Measurements from ENCODE around the gene KCNQ1. TPM values are rescaled to one million over a fixed set of nuclear protein-coding genes. Genes with fewer than 3 reads are reported as not detected.
A peak's percentile ranks its signal among the peaks of the same experiment; 100 is the strongest.

KCNQ1 gene
- total RNA-seq, 2 donors from 2014 or later = 51.4 to 55.8 TPM

- intact Hi-C loops (cut with DNase I) = no loop called here
- DNase-seq = no peak
- no peak overlapping the region for H3K4me3 ChIP-seq
- TF ChIP-seq, protein P1, sequence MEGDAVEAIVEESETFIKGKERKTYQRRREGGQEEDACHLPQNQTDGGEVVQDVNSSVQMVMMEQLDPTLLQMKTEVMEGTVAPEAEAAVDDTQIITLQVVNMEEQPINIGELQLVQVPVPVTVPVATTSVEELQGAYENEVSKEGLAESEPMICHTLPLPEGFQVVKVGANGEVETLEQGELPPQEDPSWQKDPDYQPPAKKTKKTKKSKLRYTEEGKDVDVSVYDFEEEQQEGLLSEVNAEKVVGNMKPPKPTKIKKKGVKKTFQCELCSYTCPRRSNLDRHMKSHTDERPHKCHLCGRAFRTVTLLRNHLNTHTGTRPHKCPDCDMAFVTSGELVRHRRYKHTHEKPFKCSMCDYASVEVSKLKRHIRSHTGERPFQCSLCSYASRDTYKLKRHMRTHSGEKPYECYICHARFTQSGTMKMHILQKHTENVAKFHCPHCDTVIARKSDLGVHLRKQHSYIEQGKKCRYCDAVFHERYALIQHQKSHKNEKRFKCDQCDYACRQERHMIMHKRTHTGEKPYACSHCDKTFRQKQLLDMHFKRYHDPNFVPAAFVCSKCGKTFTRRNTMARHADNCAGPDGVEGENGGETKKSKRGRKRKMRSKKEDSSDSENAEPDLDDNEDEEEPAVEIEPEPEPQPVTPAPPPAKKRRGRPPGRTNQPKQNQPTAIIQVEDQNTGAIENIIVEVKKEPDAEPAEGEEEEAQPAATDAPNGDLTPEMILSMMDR (IDR thresholded peaks at IDR 0.05) = no peak
- no peak overlapping the region for H3K27ac ChIP-seq
- no peaks in the 10 kb centered on the region for H3K27me3 ChIP-seq
- H3K4me1 ChIP-seq = no peaks in the 10 kb centered on the region
- no peaks in the 10 kb centered on the region for H3K9me3 ChIP-seq
- H3K36me3 ChIP-seq = no peaks in the 10 kb centered on the region
- H3K9ac ChIP-seq (ENCODE audit: low read depth in 2 of 2, low read length in 2 of 2) = no peak overlapping the region
Observed at GRCh38 chr11:2453436-2453835, 8.6 kb downstream of the KCNQ1 start.

- H3K4me3 ChIP-seq = no peak overlapping the region
- no peaks in the 10 kb centered on the region for H3K9me3 ChIP-seq
- TF ChIP-seq, protein P1 (IDR thresholded peaks at IDR 0.05) = no peak
- H3K27me3 ChIP-seq = no peaks in the 10 kb centered on the region
- no peak for DNase-seq
- H3K36me3 ChIP-seq = no peaks in the 10 kb centered on the region
- intact Hi-C loops (cut with DNase I) = no loop called here
- no peak overlapping the region for H3K9ac ChIP-seq (ENCODE audit: low read depth in 2 of 2, low read length in 2 of 2)
- no peak overlapping the region for H3K27ac ChIP-seq
- peaks cover 4% of the 10 kb centered on the region for H3K4me1 ChIP-seq
Observed at GRCh38 chr11:2458321-2458720, 13.5 kb downstream of the KCNQ1 start.

- peaks cover 10% of the 10 kb centered on the region for H3K4me1 ChIP-seq
- no peaks in the 10 kb centered on the region for H3K9me3 ChIP-seq
- H3K9ac ChIP-seq (ENCODE audit: low read depth in 2 of 2, low read length in 2 of 2) = peak overlapping the region in 1 of 2 donors; percentile 31
- intact Hi-C loops (cut with DNase I) = no loop called here
- H3K27me3 ChIP-seq = no peaks in the 10 kb centered on the region
- H3K36me3 ChIP-seq = no peaks in the 10 kb centered on the region
- H3K27ac ChIP-seq = no peak overlapping the region
- no peak for DNase-seq
- no peak overlapping the region for H3K4me3 ChIP-seq
- TF ChIP-seq, protein P1 (IDR thresholded peaks at IDR 0.05) = no peak
Observed at GRCh38 chr11:2459016-2459725, 14.4 kb downstream of the KCNQ1 start.

GRCh38 chr11:2459796-2460531 is 15.2 kb downstream of the KCNQ1 start:
- H3K36me3 ChIP-seq = no peaks in the 10 kb centered on the region
- H3K27me3 ChIP-seq = no peaks in the 10 kb centered on the region
- peak overlapping the region; percentile 31 to 43 for H3K9ac ChIP-seq (ENCODE audit: low read depth in 2 of 2, low read length in 2 of 2)
- no peaks in the 10 kb centered on the region for H3K9me3 ChIP-seq
- DNase-seq = no peak
- no peak overlapping the region for H3K4me3 ChIP-seq
- H3K4me1 ChIP-seq = peaks cover 10% of the 10 kb centered on the region
- TF ChIP-seq, protein P1 (IDR thresholded peaks at IDR 0.05) = no peak
- H3K27ac ChIP-seq = no peak overlapping the region
- intact Hi-C loops (cut with DNase I) = no loop called here

GRCh38 chr11:2460540-2461252 is 15.9 kb downstream of the KCNQ1 start:
- peak overlapping the region in 1 of 2 donors; percentile 12 for H3K9ac ChIP-seq (ENCODE audit: low read depth in 2 of 2, low read length in 2 of 2)
- TF ChIP-seq, protein P1 (IDR thresholded peaks at IDR 0.05) = no peak
- no peaks in the 10 kb centered on the region for H3K9me3 ChIP-seq
- H3K27me3 ChIP-seq = no peaks in the 10 kb centered on the region
- peaks cover 10% of the 10 kb centered on the region for H3K4me1 ChIP-seq
- DNase-seq = peak; percentile 63
- intact Hi-C loops (cut with DNase I) = no loop called here
- H3K36me3 ChIP-seq = no peaks in the 10 kb centered on the region
- no peak overlapping the region for H3K27ac ChIP-seq
- H3K4me3 ChIP-seq = no peak overlapping the region
